ENCODE data around the gene DNAJB12. TPM values are rescaled to one million over a fixed set of nuclear protein-coding genes. Genes with fewer than 3 reads are reported as not detected.
A peak's percentile ranks its signal among the peaks of the same experiment; 100 is the strongest.
"Not testable (repeated sequence)": the region's sequence is repeated elsewhere in the genome, so short reads cannot be mapped to it uniquely, and the experiment has no call there.

Gene DNAJB12
- total RNA-seq, 4 donors from 2014 or later = 33.7 to 69.2 (median 38.0) TPM

DNA sequence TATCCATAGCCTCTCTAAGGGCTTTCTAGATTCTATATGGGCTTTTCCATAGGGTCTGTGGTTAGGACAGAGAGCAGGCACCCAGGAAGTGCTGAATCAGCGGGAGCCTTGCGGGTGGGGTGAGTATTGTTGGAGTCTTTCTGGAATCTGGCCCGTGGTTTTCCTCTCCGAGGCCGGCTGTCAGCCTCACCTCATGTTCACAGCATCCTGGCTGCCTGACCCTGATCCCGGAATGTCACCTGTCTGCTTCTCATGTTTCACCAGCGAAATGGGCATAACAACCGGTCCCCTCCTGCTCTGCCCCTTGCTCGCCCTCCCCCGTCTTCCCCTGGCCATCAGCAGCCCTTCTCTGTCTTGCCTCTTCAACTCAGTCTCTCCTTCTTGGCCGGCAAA is 44.5 kb downstream of the DNAJB12 start:
- no peak for DNase-seq
- intact Hi-C loops (cut with DNase I; ENCODE audit: low total_unique reads) = no loop called here
- no peak overlapping the region for H3K4me3 ChIP-seq
- 57 to 66% methylated on average over 8 to 11 of the region's 11 CpGs for WGBS, 2 donors (ENCODE audit: low coverage in 1 of 2)
- peak overlapping the region; percentile 76 to 85 (median 83) for H3K27ac ChIP-seq
- H3K27me3 ChIP-seq = no peaks in the 10 kb centered on the region
- H3K4me1 ChIP-seq = peaks cover 17 to 41% (median 35%) of the 10 kb centered on the region in 4 donors
- no peaks in the 10 kb centered on the region for H3K36me3 ChIP-seq
- no peaks in the 10 kb centered on the region for H3K9me3 ChIP-seq
- TF ChIP-seq POLR2AphosphoS5 (IDR thresholded peaks at IDR 0.05) (no peak), POLR2A (IDR thresholded peaks at IDR 0.05) (no peak), EP300 (IDR thresholded peaks at IDR 0.05; ENCODE audit: low read depth) (no peak)
- TF ChIP-seq, protein P1, sequence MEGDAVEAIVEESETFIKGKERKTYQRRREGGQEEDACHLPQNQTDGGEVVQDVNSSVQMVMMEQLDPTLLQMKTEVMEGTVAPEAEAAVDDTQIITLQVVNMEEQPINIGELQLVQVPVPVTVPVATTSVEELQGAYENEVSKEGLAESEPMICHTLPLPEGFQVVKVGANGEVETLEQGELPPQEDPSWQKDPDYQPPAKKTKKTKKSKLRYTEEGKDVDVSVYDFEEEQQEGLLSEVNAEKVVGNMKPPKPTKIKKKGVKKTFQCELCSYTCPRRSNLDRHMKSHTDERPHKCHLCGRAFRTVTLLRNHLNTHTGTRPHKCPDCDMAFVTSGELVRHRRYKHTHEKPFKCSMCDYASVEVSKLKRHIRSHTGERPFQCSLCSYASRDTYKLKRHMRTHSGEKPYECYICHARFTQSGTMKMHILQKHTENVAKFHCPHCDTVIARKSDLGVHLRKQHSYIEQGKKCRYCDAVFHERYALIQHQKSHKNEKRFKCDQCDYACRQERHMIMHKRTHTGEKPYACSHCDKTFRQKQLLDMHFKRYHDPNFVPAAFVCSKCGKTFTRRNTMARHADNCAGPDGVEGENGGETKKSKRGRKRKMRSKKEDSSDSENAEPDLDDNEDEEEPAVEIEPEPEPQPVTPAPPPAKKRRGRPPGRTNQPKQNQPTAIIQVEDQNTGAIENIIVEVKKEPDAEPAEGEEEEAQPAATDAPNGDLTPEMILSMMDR (IDR thresholded peaks at IDR 0.05) = no peak
- in situ Hi-C loops (cut with MboI; ENCODE audit: low pct_ligation_motif_present in 1 of 4, low pct_unique_long_range_greater_than_20kb in 1 of 4, low sequenced_read_pairs in 3 of 4) = no loop called here

DNA sequence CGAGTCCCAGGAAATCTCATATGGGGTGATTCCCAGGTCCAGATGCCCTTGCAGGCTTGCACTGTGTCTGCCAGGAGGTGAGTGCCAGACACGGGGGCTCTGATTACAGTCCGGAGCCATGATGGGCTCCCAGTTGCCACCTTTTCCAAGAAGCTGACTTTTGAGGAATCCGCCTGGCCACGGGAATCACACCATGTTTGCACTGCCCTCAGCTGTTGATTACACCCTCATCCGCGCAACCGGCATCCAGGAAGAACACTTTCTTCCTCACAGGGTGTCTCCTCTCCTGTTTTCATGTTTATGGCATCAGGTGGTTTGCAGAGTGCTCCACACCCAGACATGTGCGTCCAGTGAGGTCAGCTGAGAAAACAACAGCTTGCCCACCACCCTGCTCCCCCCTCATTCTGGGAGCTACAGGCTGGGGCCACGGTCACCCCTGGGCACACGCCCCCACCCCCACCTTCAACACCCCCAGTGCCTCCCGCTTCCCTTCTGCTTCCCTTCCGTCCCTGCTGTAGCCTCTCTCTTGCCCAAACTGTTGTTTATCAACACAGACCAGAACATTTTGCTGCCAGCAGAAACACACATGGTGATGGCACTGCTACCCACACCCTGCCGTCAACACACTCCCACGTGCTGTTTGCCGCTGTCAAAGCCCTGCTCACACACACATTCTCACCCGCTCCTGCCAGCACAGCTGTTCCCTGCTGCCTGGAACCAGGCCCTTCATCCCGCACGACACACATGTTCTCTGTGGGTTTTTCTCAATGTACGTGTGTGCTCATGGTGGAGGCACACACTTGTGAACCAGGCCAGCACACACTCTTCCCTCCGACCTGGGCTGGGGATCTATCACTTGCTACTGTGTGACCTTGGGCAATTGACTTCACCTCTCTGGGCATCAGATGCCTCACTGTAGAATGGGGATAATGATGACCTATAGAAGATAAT is 45.2 kb downstream of the DNAJB12 start:
- peaks cover 14 to 35% (median 30%) of the 10 kb centered on the region in 4 donors for H3K4me1 ChIP-seq
- peak; percentile 74 for DNase-seq
- H3K4me3 ChIP-seq = no peak overlapping the region
- in situ Hi-C loops (cut with MboI; ENCODE audit: low pct_ligation_motif_present in 1 of 4, low pct_unique_long_range_greater_than_20kb in 1 of 4, low sequenced_read_pairs in 3 of 4) (no loop called here), intact Hi-C loops (cut with DNase I; ENCODE audit: low total_unique reads) (no loop called here)
- WGBS, 2 donors (ENCODE audit: low coverage in 1 of 2) = 45 to 50% methylated on average over 5 to 21 of the region's 21 CpGs
- no peaks in the 10 kb centered on the region for H3K36me3 ChIP-seq
- no peaks in the 10 kb centered on the region for H3K9me3 ChIP-seq
- TF ChIP-seq EP300 (IDR thresholded peaks at IDR 0.05; ENCODE audit: low read depth) (peak; percentile 56), POLR2AphosphoS5 (IDR thresholded peaks at IDR 0.05) (peak in 2 of 3 donors; percentile 65 to 73), POLR2A (IDR thresholded peaks at IDR 0.05) (peak; percentile 45)
- TF ChIP-seq, protein P1 (IDR thresholded peaks at IDR 0.05) = no peak
- H3K27ac ChIP-seq = peak overlapping the region; percentile 76 to 85 (median 83)
- H3K27me3 ChIP-seq = no peaks in the 10 kb centered on the region

DNA sequence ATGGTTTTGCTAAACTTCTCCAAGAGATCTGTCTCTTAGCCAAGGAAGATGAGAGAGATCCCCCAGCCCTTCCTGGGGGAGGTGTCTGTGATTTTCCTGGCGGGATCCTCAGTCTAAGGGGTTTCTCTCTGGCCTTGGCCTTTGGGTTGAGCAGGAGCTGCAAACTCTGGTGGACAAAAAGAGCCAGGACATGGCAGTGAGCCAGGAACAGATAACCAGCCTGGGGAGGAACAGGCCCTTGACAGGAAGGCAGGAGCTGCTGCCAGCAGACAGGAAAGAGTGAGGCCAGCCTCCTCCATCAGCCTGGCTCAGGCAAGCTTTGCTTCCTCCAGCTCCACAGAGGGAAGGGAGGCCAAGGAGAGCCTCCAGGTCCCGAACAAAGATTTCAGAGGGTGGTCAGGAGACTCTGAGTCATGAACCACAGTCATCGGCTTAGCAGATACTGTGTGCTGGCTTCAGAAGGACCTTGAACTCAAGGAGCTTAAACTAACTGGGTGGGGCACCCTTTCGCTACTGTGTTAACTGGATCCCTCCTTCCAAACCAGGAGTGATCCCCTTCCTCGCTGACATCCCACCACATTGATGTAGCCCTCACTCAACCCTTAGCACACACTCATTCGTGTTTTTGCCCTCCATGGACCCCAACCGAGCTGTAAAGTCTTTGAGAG is 46.3 kb downstream of the DNAJB12 start:
- in situ Hi-C loops (cut with MboI; ENCODE audit: low pct_ligation_motif_present in 1 of 4, low pct_unique_long_range_greater_than_20kb in 1 of 4, low sequenced_read_pairs in 3 of 4) (no loop called here), intact Hi-C loops (cut with DNase I; ENCODE audit: low total_unique reads) (no loop called here)
- TF ChIP-seq EP300 (IDR thresholded peaks at IDR 0.05; ENCODE audit: low read depth) (peak; percentile 49), POLR2A (IDR thresholded peaks at IDR 0.05) (peak; percentile 30), POLR2AphosphoS5 (IDR thresholded peaks at IDR 0.05) (peak; percentile 37 to 63 (median 63))
- TF ChIP-seq, protein P1 (IDR thresholded peaks at IDR 0.05) = peak in 1 of 5 experiments; percentile 40
- Histone ChIP-seq H3K27ac (peak overlapping the region; percentile 76 to 85 (median 83)), H3K4me1 (peaks cover 14 to 35% (median 29%) of the 10 kb centered on the region in 4 donors), H3K27me3 (no peaks in the 10 kb centered on the region), H3K36me3 (no peaks in the 10 kb centered on the region), H3K4me3 (no peak overlapping the region), H3K9me3 (no peaks in the 10 kb centered on the region)
- peak; percentile 63 for DNase-seq
- WGBS, 2 donors (ENCODE audit: low coverage in 1 of 2) = 62% methylated on average over 7 of the region's 7 CpGs; no CpG with 5 or more reads in 1 of the 2 donors

DNA sequence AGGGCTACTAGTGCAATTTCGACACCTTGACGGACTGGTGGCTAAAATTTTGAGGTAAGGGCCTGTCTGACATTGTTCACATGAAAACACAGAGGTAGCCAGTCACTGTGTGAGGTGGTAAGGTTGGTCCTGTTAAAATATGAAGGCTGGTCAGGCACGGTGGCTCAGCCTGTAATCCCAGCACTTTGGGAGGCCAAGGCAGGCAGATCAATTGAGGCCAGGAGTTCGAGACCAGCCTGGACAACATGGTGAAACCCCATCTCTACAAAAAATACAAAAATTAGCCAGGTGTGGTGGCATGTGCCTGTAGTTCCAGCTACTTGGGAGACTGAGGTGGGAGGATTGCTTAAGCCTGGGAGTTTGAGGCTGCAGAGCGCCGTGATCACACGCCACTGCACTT is 47.0 kb downstream of the DNAJB12 start:
- H3K36me3 ChIP-seq; H3K9me3 ChIP-seq; H3K27me3 ChIP-seq; H3K4me3 ChIP-seq; in situ Hi-C loops (cut with MboI; ENCODE audit: low pct_ligation_motif_present in 1 of 4, low pct_unique_long_range_greater_than_20kb in 1 of 4, low sequenced_read_pairs in 3 of 4); intact Hi-C loops (cut with DNase I; ENCODE audit: low total_unique reads); DNase-seq: not testable (repeated sequence)
- WGBS, 2 donors (ENCODE audit: low coverage in 1 of 2) = 90 to 95% methylated on average over 2 to 7 of the region's 7 CpGs
- H3K4me1 ChIP-seq = peaks cover 14 to 35% (median 29%) of the 10 kb centered on the region in 4 donors
- peak overlapping the region; percentile 76 to 85 (median 83) for H3K27ac ChIP-seq

Measured in transverse colon (tissue), 4 donors.